Epithelial cell of esophagus (primary cell): ENCODE measurements around the gene HAUS7.

Source experiments
- DNase-seq: peaks from one replicate; pipeline ENCODE4 v3.0.0; 2010; ENCODE audit warnings: low read depth
- H3K4me3 ChIP-seq: 2 replicates; pipeline ENCODE4 v1.5.1; 2011; ENCODE audit warnings: mild to moderate bottlenecking, low read length, control low read depth
- TF ChIP-seq, protein P1 (sequence below): IDR thresholded peaks from 2 replicates; pipeline ENCODE4 v1.5.1; 2011; ENCODE audit warnings: low read depth, mild to moderate bottlenecking, low read length, control low read depth, inconsistent platforms; ENCODE audit not compliant: insufficient read depth; ENCODE audit errors: missing control alignments

Gene HAUS7

DNA sequence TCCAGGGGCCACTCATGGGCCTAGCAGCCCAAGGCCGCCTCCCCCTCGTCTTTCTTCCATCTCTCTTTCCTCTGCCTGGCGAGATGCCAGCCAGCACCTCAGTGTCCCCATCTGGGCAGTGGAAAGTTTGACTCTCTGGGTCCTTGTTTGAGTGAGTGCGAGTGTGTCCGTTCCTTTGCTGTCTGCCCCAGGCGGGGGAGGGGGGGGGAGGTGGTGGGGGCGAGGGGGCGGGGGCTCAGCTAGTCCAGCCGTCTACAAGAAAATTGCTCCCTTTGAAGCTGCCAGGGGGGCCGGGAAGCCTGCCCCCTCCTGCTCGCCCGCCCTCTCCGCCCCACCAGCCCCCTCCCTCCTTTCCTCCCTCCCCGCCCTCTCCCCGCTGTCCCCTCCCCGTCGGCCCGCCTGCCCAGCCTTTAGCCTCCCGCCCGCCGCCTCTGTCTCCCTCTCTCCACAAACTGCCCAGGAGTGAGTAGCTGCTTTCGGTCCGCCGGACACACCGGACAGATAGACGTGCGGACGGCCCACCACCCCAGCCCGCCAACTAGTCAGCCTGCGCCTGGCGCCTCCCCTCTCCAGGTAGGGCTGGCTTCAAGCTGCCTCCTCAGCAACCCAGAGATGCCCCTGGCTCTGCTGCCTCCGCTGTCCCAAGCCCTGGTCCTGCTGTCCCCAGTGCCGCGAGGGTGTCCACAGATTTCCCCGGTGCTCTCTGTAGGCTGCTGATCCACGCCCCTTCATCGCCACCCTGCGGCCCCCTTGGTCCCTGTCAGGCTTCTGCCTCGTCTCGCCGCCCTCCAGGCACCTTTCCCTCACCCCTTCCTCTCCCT is 24.4 kb upstream of the HAUS7 start, which contains the start of gene BGN:
Gene BGN (plus strand): TSS at position 440 of the 821 bp plus-strand sequence. CDS start 9,652 bp downstream, outside the sequence.
- TF ChIP-seq, protein P1, sequence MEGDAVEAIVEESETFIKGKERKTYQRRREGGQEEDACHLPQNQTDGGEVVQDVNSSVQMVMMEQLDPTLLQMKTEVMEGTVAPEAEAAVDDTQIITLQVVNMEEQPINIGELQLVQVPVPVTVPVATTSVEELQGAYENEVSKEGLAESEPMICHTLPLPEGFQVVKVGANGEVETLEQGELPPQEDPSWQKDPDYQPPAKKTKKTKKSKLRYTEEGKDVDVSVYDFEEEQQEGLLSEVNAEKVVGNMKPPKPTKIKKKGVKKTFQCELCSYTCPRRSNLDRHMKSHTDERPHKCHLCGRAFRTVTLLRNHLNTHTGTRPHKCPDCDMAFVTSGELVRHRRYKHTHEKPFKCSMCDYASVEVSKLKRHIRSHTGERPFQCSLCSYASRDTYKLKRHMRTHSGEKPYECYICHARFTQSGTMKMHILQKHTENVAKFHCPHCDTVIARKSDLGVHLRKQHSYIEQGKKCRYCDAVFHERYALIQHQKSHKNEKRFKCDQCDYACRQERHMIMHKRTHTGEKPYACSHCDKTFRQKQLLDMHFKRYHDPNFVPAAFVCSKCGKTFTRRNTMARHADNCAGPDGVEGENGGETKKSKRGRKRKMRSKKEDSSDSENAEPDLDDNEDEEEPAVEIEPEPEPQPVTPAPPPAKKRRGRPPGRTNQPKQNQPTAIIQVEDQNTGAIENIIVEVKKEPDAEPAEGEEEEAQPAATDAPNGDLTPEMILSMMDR: no peak
- no peak within 1 kb of the TSS for H3K4me3 ChIP-seq
- no peak for DNase-seq

DNA sequence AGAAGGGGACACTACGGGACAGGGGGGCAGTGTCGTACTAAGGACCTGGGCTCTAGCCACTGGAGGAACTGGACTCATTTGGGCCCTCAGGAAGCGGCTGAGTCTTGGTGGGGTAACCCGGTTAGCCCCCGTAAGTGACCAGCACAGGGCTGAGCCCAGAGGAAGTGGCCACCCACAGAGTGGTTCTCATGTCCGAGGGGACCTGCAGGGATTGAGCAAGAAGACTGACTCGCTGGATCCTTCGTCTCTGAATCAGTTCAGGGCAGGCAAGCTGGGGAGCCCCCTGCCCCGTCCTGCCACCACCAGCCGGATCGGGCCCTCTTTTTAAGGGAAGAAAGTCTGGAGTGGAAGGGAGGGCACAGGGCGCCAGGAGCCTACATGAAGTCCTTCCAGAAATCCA is 23.7 kb upstream of the HAUS7 start:
- TF ChIP-seq, protein P1: no peak
- no peak for DNase-seq

DNA sequence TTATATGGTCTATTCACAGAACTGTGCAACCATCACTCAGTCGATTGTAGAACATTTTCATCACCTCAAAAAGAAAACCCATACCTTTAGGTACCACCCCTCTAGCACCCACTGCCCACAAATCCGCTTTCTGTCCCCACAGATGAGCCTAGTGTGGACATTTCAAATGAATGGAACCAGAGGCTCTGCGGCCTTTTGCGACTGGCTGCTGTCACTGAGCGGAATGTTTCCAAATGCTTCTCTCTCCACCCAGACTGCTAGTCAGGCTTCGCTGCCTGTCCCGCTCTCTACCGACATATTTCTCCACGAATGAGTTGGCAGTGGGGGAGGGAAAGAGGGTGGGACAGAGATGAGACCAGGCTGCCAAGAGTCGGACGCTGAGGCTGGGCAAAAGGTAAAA is 22.7 kb upstream of the HAUS7 start:
- TF ChIP-seq, protein P1: no peak
- no peak overlapping the region for H3K4me3 ChIP-seq
- DNase-seq: no peak

More for the DNA sequence above, 23.7 kb upstream of the HAUS7 start:
- H3K4me3 ChIP-seq: no peak overlapping the region

DNA sequence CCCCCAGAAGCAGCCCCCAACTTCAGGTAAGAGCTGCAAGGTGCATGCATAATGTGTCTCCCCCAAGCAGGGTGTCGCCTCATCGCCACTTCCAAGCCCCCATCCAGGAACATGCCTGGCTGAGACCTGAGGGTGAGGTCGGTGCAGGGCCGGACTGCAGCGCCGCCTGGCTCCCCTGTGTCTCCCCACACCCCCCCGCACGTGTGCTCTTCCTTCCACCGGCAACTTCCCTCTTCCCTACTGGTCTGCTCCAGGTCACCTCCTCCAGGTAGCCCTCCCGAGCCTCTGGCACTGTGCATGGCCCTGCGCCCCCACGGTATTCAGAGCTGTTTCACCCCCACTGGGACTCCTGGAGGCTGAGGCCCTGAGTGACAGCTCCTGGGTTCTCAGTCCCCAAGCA is 22.2 kb upstream of the HAUS7 start:
- no peak for DNase-seq
- TF ChIP-seq, protein P1: no peak
- no peak overlapping the region for H3K4me3 ChIP-seq

DNA sequence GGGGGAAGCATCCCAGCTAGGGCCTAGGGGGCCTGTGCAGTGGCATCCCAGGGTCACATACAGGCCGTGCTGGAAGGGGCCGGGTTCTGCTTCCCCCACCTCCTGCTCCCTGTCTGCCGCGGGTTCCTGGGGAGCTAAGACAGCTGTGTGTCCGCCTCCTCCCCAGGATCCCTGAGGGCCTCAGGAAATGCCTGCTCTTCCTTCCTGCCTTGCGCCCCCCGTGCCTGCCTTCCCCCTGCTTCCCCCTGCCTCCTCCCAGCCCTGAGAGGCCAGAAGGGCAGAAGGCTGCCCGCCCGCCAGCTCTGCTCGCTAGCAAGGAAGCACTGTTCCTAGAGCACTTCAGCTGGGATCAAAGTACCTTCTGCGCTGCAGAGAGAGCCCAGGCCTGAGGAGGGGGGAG is 21.5 kb upstream of the HAUS7 start:
- no peak overlapping the region for H3K4me3 ChIP-seq
- TF ChIP-seq, protein P1: no peak
- no peak for DNase-seq

DNA sequence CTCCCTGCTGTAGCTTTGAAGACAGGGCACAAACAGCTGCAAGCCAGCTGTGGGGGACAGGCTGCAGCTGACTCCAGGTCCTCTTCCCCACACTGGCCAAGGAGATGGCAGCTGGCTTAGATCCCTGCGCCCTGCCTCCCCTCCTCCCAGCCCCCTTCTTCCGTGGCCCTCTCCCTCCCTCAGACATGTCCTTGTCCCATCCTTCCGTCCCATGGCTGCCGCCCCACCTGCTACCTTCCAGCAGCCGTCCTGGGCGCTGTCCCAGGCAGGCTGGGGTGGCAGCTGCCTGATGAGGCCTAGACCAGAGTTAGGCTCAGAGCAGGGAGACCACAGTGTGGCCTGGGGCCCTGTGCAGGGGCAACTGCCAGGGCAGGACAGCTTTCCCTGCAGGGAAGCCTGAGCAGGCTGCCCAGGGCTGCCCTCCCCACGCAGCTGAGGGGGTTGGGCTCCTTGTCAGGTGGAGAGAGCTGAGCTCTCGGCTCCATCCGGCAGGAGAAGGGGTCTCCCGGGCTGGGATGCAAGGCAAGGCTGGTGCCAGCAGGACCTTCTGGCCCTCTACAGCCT is 21.1 kb upstream of the HAUS7 start:
- no peak for DNase-seq
- no peak overlapping the region for H3K4me3 ChIP-seq
- TF ChIP-seq, protein P1: no peak
